Sigmoid colon (tissue), 7 donors: ENCODE measurements around the gene OGFOD2. TPM values are rescaled to one million over a fixed set of nuclear protein-coding genes. Genes with fewer than 3 reads are reported as not detected.

ENCODE experiments used
- DNase-seq: peaks from one replicate; pipeline ENCODE4 v3.0.0-alpha.2; 2019
- H3K27ac ChIP-seq, 4 donors: fragments of 200-600 bp; sonication (generic); one replicate each; pipeline ENCODE4 v1.5.1; 2016 to 2019; ENCODE audit warnings: mild to moderate bottlenecking in 1 of 4
- H3K27me3 ChIP-seq, 3 donors: fragments of 200-600 bp; sonication (generic); one replicate each; pipeline ENCODE4 v1.5.1; 2019; ENCODE audit warnings: mild to moderate bottlenecking in 1 of 3
- H3K36me3 ChIP-seq, 4 donors: fragments of 200-600 bp; sonication (generic); one replicate each; pipeline ENCODE4 v1.5.1; 2016 to 2019
- H3K4me1 ChIP-seq, 4 donors: fragments of 200-600 bp; sonication (generic); one replicate each; pipeline ENCODE4 v1.5.1; 2017 to 2019
- H3K4me3 ChIP-seq, 4 donors: fragments of 200-600 bp; sonication (generic); one replicate each; pipeline ENCODE4 v1.5.1; 2017 to 2019; ENCODE audit warnings: mild to moderate bottlenecking in 2 of 4, moderate library complexity in 1 of 4
- H3K9me3 ChIP-seq, 4 donors: fragments of 200-600 bp in 3 of 4; sonication (generic) in 3 of 4; one replicate each; pipeline versions ENCODE4 v1.5.1 to v1.6.1; 2013 to 2019
- EP300 ChIP-seq, 4 donors: sonication (generic); formaldehyde crosslinking; IDR thresholded peaks; one replicate each; pipeline ENCODE4 v1.6.1; 2017; ENCODE audit warnings: antibody characterized with exemption in 4 of 4
- POLR2A ChIP-seq, 2 donors: fragments of 450-650 bp; IDR thresholded peaks; one replicate each; pipeline ENCODE4 v1.6.1; 2016; ENCODE audit warnings: antibody characterized with exemption in 2 of 2, mild to moderate bottlenecking in 2 of 2, moderate library complexity in 2 of 2
- POLR2AphosphoS5 ChIP-seq, 4 donors: sonication (generic); formaldehyde crosslinking; IDR thresholded peaks; one replicate each; pipeline ENCODE4 v1.6.1; 2017; ENCODE audit warnings: antibody characterized with exemption in 4 of 4
- WGBS, 2 donors: extraction: QIAGEN DNeasy Blood & Tissue Kit; methylation state at CpG; one replicate each; pipeline ENCODE4 v1.1.7; 2013; 5-methylcytosine and 5-hydroxymethylcytosine counted together
- intact Hi-C: fragments of 100-400 bp; cut with DNase I; formaldehyde crosslinking; loops from one replicate; pipeline ENCODE4 v1.15.1; 2023
- polyA plus RNA-seq, 3 donors: library from polyadenylated mRNA; stranded (reverse); fragments of 200-250 nt; gene quantifications; one replicate each; pipeline ENCODE4 v1.2.3, GENCODE V29; 2013
- total RNA-seq, 4 donors: library from RNA; depleted of rRNA; stranded (reverse); fragments of >200 nt; gene quantifications; one replicate each; pipeline ENCODE4 v1.1.0, GENCODE V29; 2016
- TF ChIP-seq, protein P1 (sequence below), 4 experiments: fragments of 450-650 bp in 3 of 4; fragments of 200-600 bp in 1 of 4; IDR thresholded peaks; one replicate each; pipeline ENCODE4 v1.5.1; 2016 to 2019; ENCODE audit warnings: antibody characterized with exemption in 4 of 4, mild to moderate bottlenecking in 3 of 4, moderate library complexity in 2 of 4
- donor health status: healthy with polysubstance abuse.
- donor health status: Bipolar disorder and iron deficiency.
- donor health status: healthy.

The OGFOD2 gene
- total and polyA plus RNA-seq, 7 donors, result 8.1 to 26.5 (median 10.2) TPM

DNA sequence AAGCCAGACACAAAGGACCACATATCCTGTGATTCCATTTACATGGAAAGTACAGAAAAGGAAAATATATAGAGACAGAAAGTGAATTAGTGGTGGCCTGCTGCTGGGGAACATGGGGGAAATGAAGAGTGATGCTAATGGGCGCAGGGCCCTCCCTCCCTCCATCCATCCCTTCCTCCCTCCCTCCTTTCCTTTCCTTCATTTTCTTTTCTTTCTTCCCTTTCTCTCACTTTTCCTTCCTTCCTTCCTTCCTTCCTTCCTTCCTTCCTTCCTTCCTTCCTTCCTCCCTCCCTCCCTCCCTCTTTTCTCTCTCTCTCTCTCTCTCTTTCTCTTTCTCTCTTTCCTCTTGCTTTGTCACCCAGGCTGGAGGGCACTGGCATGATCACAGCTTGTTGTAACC is 42.7 kb downstream of the OGFOD2 start:
- no peaks in the 10 kb centered on the region for H3K27me3 ChIP-seq
- H3K4me3 ChIP-seq, result no peak overlapping the region
- no peaks in the 10 kb centered on the region for H3K4me1 ChIP-seq
- H3K36me3 ChIP-seq, result peaks cover 0 to 9% (median 0%) of the 10 kb centered on the region in 4 donors
- 97 to 100% methylated on average over 1 of the region's 1 CpG for WGBS, 2 donors
- intact Hi-C loops, result no loop called here
- no peak overlapping the region for H3K27ac ChIP-seq
- DNase-seq, result no peak
- TF ChIP-seq EP300 (IDR thresholded peaks at IDR 0.05), result no peak
- TF ChIP-seq POLR2A (IDR thresholded peaks at IDR 0.05), result no peak
- TF ChIP-seq, protein P1, sequence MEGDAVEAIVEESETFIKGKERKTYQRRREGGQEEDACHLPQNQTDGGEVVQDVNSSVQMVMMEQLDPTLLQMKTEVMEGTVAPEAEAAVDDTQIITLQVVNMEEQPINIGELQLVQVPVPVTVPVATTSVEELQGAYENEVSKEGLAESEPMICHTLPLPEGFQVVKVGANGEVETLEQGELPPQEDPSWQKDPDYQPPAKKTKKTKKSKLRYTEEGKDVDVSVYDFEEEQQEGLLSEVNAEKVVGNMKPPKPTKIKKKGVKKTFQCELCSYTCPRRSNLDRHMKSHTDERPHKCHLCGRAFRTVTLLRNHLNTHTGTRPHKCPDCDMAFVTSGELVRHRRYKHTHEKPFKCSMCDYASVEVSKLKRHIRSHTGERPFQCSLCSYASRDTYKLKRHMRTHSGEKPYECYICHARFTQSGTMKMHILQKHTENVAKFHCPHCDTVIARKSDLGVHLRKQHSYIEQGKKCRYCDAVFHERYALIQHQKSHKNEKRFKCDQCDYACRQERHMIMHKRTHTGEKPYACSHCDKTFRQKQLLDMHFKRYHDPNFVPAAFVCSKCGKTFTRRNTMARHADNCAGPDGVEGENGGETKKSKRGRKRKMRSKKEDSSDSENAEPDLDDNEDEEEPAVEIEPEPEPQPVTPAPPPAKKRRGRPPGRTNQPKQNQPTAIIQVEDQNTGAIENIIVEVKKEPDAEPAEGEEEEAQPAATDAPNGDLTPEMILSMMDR (IDR thresholded peaks at IDR 0.05), result no peak
- no peak for TF ChIP-seq POLR2AphosphoS5 (IDR thresholded peaks at IDR 0.05)
- no peaks in the 10 kb centered on the region for H3K9me3 ChIP-seq

GRCh38 chr12:123019841-123020138 is 44.7 kb downstream of the OGFOD2 start:
- Histone ChIP-seq H3K27ac (no peak overlapping the region), H3K9me3 (no peaks in the 10 kb centered on the region), H3K27me3 (no peaks in the 10 kb centered on the region), H3K4me3 (no peak overlapping the region), H3K36me3 (no peaks in the 10 kb centered on the region), H3K4me1 (no peaks in the 10 kb centered on the region)
- 83 to 88% methylated on average over 2 of the region's 2 CpGs for WGBS, 2 donors
- TF ChIP-seq POLR2AphosphoS5 (IDR thresholded peaks at IDR 0.05) (no peak), EP300 (IDR thresholded peaks at IDR 0.05) (no peak), POLR2A (IDR thresholded peaks at IDR 0.05) (no peak)
- TF ChIP-seq, protein P1 (IDR thresholded peaks at IDR 0.05), result no peak
- intact Hi-C loops, result no loop called here
- no peak for DNase-seq

- no peak for DNase-seq
- Histone ChIP-seq H3K9me3 (no peaks in the 10 kb centered on the region), H3K36me3 (peaks cover 0 to 8% (median 1%) of the 10 kb centered on the region in 4 donors), H3K4me1 (no peaks in the 10 kb centered on the region), H3K27me3 (no peaks in the 10 kb centered on the region), H3K27ac (no peak overlapping the region), H3K4me3 (no peak overlapping the region)
- intact Hi-C loops, result no loop called here
- WGBS, 2 donors, result 92 to 93% methylated on average over 18 of the region's 18 CpGs
- TF ChIP-seq POLR2A (IDR thresholded peaks at IDR 0.05) (no peak), EP300 (IDR thresholded peaks at IDR 0.05) (no peak), POLR2AphosphoS5 (IDR thresholded peaks at IDR 0.05) (no peak)
- TF ChIP-seq, protein P1 (IDR thresholded peaks at IDR 0.05), result no peak
These were observed 46.9 kb downstream of the OGFOD2 start for GRCh38 chr12:123021688-123022604.

GRCh38 chr12:123022846-123023245 is 47.8 kb downstream of the OGFOD2 start:
- intact Hi-C loops, result no loop called here
- H3K27ac ChIP-seq, result no peak overlapping the region
- no peaks in the 10 kb centered on the region for H3K4me1 ChIP-seq
- no peak overlapping the region for H3K4me3 ChIP-seq
- WGBS, 2 donors, result 84 to 90% methylated on average over 5 of the region's 5 CpGs
- no peak for TF ChIP-seq POLR2AphosphoS5 (IDR thresholded peaks at IDR 0.05)
- TF ChIP-seq, protein P1 (IDR thresholded peaks at IDR 0.05), result no peak
- TF ChIP-seq POLR2A (IDR thresholded peaks at IDR 0.05), result no peak
- no peak for TF ChIP-seq EP300 (IDR thresholded peaks at IDR 0.05)
- H3K36me3 ChIP-seq, result peaks cover 0 to 12% (median 1%) of the 10 kb centered on the region in 4 donors
- H3K27me3 ChIP-seq, result no peaks in the 10 kb centered on the region
- H3K9me3 ChIP-seq, result no peaks in the 10 kb centered on the region
- no peak for DNase-seq
